Body of pancreas (tissue), 4 donors: Measurements from ENCODE around the gene NDST3. TPM values are rescaled to one million over a fixed set of nuclear protein-coding genes. Genes with fewer than 3 reads are reported as not detected.
"Not testable (repeated sequence)": the region's sequence is repeated elsewhere in the genome, so short reads cannot be mapped to it uniquely, and the experiment has no call there.

Experiments used
- ATAC-seq: fragments of 150-250 bp; one replicate; pipeline ENCODE4 v1.9.1; 2016
- DNase-seq, 4 donors: peaks; one replicate each; pipeline ENCODE4 v3.0.0-alpha.2; 2019
- H3K27ac ChIP-seq, 4 donors: fragments of 200-600 bp; sonication (generic); 1 replicate in 3 of 4; 2 replicates in 1 of 4; pipeline versions ENCODE4 v1.5.1 to v1.6.1; 2016 to 2019; ENCODE audit warnings: mild to moderate bottlenecking in 1 of 4, mixed read lengths in 1 of 4, moderate library complexity in 1 of 4
- H3K27me3 ChIP-seq, 2 donors: fragments of 200-600 bp; sonication (generic); one replicate each; pipeline ENCODE4 v1.6.0; 2016; ENCODE audit warnings: mild to moderate bottlenecking in 1 of 2
- H3K36me3 ChIP-seq, 2 donors: fragments of 200-600 bp; sonication (generic); replicated peaks in 1 of 2; 2 replicates each; pipeline ENCODE4 v1.5.1; 2016; ENCODE audit warnings: low read depth in 2 of 2; ENCODE audit not compliant: insufficient read depth in 1 of 2
- H3K4me1 ChIP-seq: fragments of 200-600 bp; sonication (generic); one replicate; pipeline ENCODE4 v1.6.0; 2016
- H3K4me3 ChIP-seq, 2 donors: fragments of 200-600 bp; sonication (generic); 1 replicate in 1 of 2; 2 replicates in 1 of 2; pipeline ENCODE4 v1.5.1; 2016 to 2019
- H3K9me3 ChIP-seq, 3 donors: fragments of 200-600 bp; sonication (generic); 1 replicate in 2 of 3; 2 replicates in 1 of 3; pipeline ENCODE4 v1.5.1; 2016
- POLR2A ChIP-seq, 3 donors: fragments of 450-650 bp; IDR thresholded peaks; one replicate each; pipeline ENCODE4 v1.6.1; 2016; ENCODE audit warnings: antibody characterized with exemption in 3 of 3, mild to moderate bottlenecking in 2 of 3
- WGBS, 2 donors: methylation state at CpG; one replicate each; pipeline ENCODE4 v1.1.5; 2017; 5-methylcytosine and 5-hydroxymethylcytosine counted together
- intact Hi-C: fragments of 100-400 bp; cut with DNase I; formaldehyde crosslinking; loops from one replicate; pipeline ENCODE4 v1.15.1; 2023
- small RNA-seq: library from RNA; depleted of rRNA; stranded (forward); fragments of <200 nt; gene quantifications from one replicate; pipeline ENCODE3, GENCODE V24; 2016
- total RNA-seq, 2 donors: library from RNA; depleted of rRNA; stranded (reverse); fragments of >200 nt; gene quantifications; one replicate each; pipeline ENCODE4 v1.1.0, GENCODE V29; 2016
- TF ChIP-seq, protein P1 (sequence below), 7 experiments: fragments of 450-650 bp in 4 of 7; fragments of 200-600 bp in 3 of 7; sonication (generic) in 3 of 7; IDR thresholded peaks; one replicate each; pipeline ENCODE4 v1.5.1; 2016 to 2019; ENCODE audit warnings: antibody characterized with exemption in 7 of 7

Gene NDST3
- total RNA-seq, 2 donors from 2014 or later = not detected

DNA sequence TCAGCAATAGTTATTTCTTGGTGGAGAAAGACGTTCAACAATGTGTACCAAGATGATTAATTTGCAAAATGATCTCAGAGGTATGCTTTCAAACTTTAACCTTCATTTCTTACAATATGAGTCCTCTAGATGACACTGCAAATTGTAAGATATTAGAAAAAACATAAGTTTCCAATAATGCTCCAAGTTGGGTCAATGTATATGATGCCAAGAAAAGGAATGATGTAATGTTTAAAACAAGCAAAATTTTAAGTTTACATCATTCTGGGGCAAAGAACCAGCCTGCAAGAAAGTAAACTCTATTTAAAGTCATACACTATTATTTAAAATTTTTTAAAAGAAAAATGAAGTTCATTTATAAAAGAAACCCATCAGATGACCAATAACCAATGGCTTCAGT, 262.4 kb downstream of the NDST3 start:
- TF ChIP-seq, protein P1, sequence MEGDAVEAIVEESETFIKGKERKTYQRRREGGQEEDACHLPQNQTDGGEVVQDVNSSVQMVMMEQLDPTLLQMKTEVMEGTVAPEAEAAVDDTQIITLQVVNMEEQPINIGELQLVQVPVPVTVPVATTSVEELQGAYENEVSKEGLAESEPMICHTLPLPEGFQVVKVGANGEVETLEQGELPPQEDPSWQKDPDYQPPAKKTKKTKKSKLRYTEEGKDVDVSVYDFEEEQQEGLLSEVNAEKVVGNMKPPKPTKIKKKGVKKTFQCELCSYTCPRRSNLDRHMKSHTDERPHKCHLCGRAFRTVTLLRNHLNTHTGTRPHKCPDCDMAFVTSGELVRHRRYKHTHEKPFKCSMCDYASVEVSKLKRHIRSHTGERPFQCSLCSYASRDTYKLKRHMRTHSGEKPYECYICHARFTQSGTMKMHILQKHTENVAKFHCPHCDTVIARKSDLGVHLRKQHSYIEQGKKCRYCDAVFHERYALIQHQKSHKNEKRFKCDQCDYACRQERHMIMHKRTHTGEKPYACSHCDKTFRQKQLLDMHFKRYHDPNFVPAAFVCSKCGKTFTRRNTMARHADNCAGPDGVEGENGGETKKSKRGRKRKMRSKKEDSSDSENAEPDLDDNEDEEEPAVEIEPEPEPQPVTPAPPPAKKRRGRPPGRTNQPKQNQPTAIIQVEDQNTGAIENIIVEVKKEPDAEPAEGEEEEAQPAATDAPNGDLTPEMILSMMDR (IDR thresholded peaks at IDR 0.05) = no peak
- TF ChIP-seq POLR2A (IDR thresholded peaks at IDR 0.05) = no peak
- H3K4me1 ChIP-seq = no peaks in the 10 kb centered on the region
- WGBS, 2 donors = 62 to 63% methylated on average over 1 of the region's 1 CpG

DNA sequence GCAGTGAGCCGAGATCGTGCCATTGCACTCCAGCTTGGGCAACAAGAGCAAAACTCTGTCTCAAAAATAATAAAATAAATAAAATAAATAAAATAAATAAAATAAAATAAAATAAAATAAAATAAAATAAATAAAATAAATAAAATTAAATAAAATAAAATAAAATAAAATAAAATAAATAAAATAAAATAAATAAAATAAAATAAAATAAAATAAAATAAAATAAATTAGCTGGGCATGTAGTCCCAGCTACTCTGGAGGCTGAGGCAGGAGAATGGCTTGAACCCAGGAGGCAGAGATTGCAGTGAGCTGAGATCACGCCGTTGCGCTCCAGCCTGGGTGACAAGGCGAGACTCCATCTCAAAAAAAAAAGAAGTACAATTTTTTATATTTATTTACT, 265.3 kb downstream of the NDST3 start:
- H3K36me3 ChIP-seq, H3K4me3 ChIP-seq, H3K27me3 ChIP-seq, H3K9me3 ChIP-seq, H3K27ac ChIP-seq, H3K4me1 ChIP-seq, ATAC-seq, intact Hi-C loops, DNase-seq: not testable (repeated sequence)
- 97 to 99% methylated on average over 6 of the region's 6 CpGs for WGBS, 2 donors

More for the DNA sequence above, 262.4 kb downstream of the NDST3 start:
- H3K4me3 ChIP-seq = no peak overlapping the region
- no peak overlapping the region for H3K27ac ChIP-seq
- H3K27me3 ChIP-seq = no peaks in the 10 kb centered on the region
- no peaks in the 10 kb centered on the region for H3K36me3 ChIP-seq
- no peak for DNase-seq
- intact Hi-C loops = no loop called here
- no peaks in the 10 kb centered on the region for H3K9me3 ChIP-seq
- no peak for ATAC-seq

DNA sequence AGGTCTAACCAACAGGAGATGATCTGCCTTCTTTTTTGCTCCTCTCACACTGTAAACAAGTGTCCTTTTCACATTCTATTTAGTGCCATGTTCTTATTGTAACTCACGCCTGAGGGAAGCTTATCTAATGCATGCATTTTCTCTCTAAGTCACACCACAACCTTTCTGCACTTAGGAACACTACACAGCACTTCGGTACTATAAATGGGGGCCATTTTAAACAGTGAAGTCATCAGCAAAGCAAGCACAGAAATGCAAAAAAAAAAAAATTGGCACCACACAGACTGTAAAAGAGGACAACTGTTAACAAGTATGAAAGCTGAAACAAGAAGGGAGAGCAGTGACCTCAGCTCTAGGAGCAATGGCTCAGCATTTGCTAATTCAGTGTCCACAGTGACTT, 273.4 kb downstream of the NDST3 start:
- TF ChIP-seq POLR2A (IDR thresholded peaks at IDR 0.05) = no peak
- TF ChIP-seq, protein P1 (IDR thresholded peaks at IDR 0.05) = no peak
- ATAC-seq (no peak), DNase-seq (no peak)
- no peaks in the 10 kb centered on the region for H3K9me3 ChIP-seq
- 79 to 85% methylated on average over 2 of the region's 2 CpGs for WGBS, 2 donors
- no peaks in the 10 kb centered on the region for H3K36me3 ChIP-seq
- H3K4me3 ChIP-seq = no peak overlapping the region
- H3K4me1 ChIP-seq = no peaks in the 10 kb centered on the region
- H3K27me3 ChIP-seq = no peaks in the 10 kb centered on the region
- H3K27ac ChIP-seq = no peak overlapping the region
- intact Hi-C loops = no loop called here

Small RNA genes lying within 50 kb of the gene (small RNA-seq; reads per million reads assigned to genes)
- not detected for gene SNORA24
